Liver (tissue), 9 donors: ENCODE data around the gene HHIPL1. TPM values are rescaled to one million over a fixed set of nuclear protein-coding genes. Genes with fewer than 3 reads are reported as not detected.

ENCODE experiments used
- DNase-seq: peaks from one replicate; pipeline ENCODE4 v3.0.0-alpha.2; 2017; ENCODE audit warnings: low spot score
- H3K27ac ChIP-seq, 2 donors: one replicate each; pipeline ENCODE4 v1.7.0; 2013; ENCODE audit warnings: inconsistent platforms in 2 of 2, low read length in 2 of 2, control low read depth in 1 of 2, low read depth in 1 of 2, mild to moderate bottlenecking in 1 of 2
- H3K27me3 ChIP-seq, 4 donors: one replicate each; pipeline versions ENCODE4 v1.6.1 to v1.7.0; 2013; ENCODE audit warnings: low read length in 3 of 4, inconsistent platforms in 1 of 4, mild to moderate bottlenecking in 1 of 4, moderate library complexity in 1 of 4; ENCODE audit not compliant: control insufficient read depth in 4 of 4, insufficient read depth in 4 of 4
- H3K36me3 ChIP-seq, 4 donors: one replicate each; pipeline versions ENCODE4 v1.6.1 to v1.7.0; 2013; ENCODE audit warnings: low read length in 3 of 4, mild to moderate bottlenecking in 3 of 4, low read depth in 1 of 4, moderate library complexity in 1 of 4; ENCODE audit not compliant: control insufficient read depth in 4 of 4, insufficient read depth in 3 of 4
- H3K4me1 ChIP-seq, 4 donors: one replicate each; pipeline versions ENCODE4 v1.6.1 to v1.7.0; 2013; ENCODE audit warnings: low read length in 3 of 4, mild to moderate bottlenecking in 3 of 4, moderate library complexity in 1 of 4; ENCODE audit not compliant: control insufficient read depth in 4 of 4, insufficient read depth in 4 of 4
- H3K4me3 ChIP-seq, 3 donors: one replicate each; pipeline versions ENCODE4 v1.6.1 to v1.7.0; 2013; ENCODE audit warnings: low read length in 3 of 3, control low read depth in 1 of 3, low read depth in 1 of 3, mild to moderate bottlenecking in 1 of 3
- H3K9ac ChIP-seq, 2 donors: one replicate each; pipeline ENCODE4 v1.7.0; 2013; ENCODE audit warnings: low read length in 2 of 2, mild to moderate bottlenecking in 2 of 2, moderate library complexity in 2 of 2, control low read depth in 1 of 2, low read depth in 1 of 2
- H3K9me3 ChIP-seq, 4 donors: one replicate each; pipeline versions ENCODE4 v1.6.1 to v1.7.0; 2013; ENCODE audit warnings: low read length in 3 of 4; ENCODE audit not compliant: control insufficient read depth in 4 of 4
- ATF3 ChIP-seq: IDR thresholded peaks from 2 replicates; pipeline ENCODE4 v1.6.1; 2016; ENCODE audit warnings: antibody characterized with exemption
- CTCF ChIP-seq: fragments of 150-350 bp; IDR thresholded peaks from 2 replicates; pipeline ENCODE4 v1.5.1; 2017; ENCODE audit warnings: improper control_type of control experiment, low read depth, low read length; ENCODE audit not compliant: missing input control
- EGR1 ChIP-seq, 2 donors: IDR thresholded peaks; 2 replicates each; pipeline ENCODE4 v1.6.1; 2016 to 2018; ENCODE audit warnings: antibody characterized with exemption in 2 of 2, low read depth in 2 of 2
- FOXA1 ChIP-seq: IDR thresholded peaks from 2 replicates; pipeline ENCODE4 v1.6.1; 2016; ENCODE audit warnings: antibody characterized with exemption
- GABPA ChIP-seq, 2 donors: IDR thresholded peaks in 1 of 2; conservative IDR thresholded peaks in 1 of 2; 2 replicates each; pipeline ENCODE4 v1.6.1; 2016; ENCODE audit warnings: antibody characterized with exemption in 2 of 2, mild to moderate bottlenecking in 1 of 2, moderate library complexity in 1 of 2
- HNF4A ChIP-seq, 2 donors: conservative IDR thresholded peaks; 2 replicates each; pipeline ENCODE4 v1.6.1; 2016; ENCODE audit warnings: antibody characterized with exemption in 2 of 2, mild to moderate bottlenecking in 2 of 2
- JUND ChIP-seq, 2 donors: IDR thresholded peaks; 2 replicates each; pipeline ENCODE4 v1.6.1; 2016; ENCODE audit warnings: antibody characterized with exemption in 2 of 2
- SP1 ChIP-seq: IDR thresholded peaks from 2 replicates; pipeline ENCODE4 v1.6.1; 2018; ENCODE audit warnings: antibody characterized with exemption, mild to moderate bottlenecking
- WGBS: extraction: QIAGEN DNeasy Blood & Tissue Kit; methylation state at CpG from one replicate; pipeline ENCODE4 v1.1.7; 2013; 5-methylcytosine and 5-hydroxymethylcytosine counted together
- polyA plus RNA-seq, 2 donors: library from polyadenylated mRNA; stranded (reverse) in 1 of 2; unstranded in 1 of 2; fragments of 200-250 nt in 1 of 2; fragments of >200 nt in 1 of 2; fragmentation: Nextera tagmentation in 1 of 2; extraction: Ambion mirVana in 1 of 2; gene quantifications; one replicate each; pipeline versions ENCODE4 v1.2.1 to v1.2.3, GENCODE V29; 2013 to 2015
- total RNA-seq, 2 donors: library from RNA; depleted of rRNA; stranded (reverse); fragments of >200 nt; gene quantifications; one replicate each; pipeline ENCODE4 v1.2.3, GENCODE V29; 2014
- TF ChIP-seq, protein P1 (sequence below): IDR thresholded peaks from 2 replicates; pipeline ENCODE4 v1.6.1; 2016; ENCODE audit warnings: antibody characterized with exemption
- donor health status: healthy.
- donor health status: healthy.
- donor health status: healthy.
- donor health status: healthy.
- donor health status: healthy.

The HHIPL1 gene
- total and polyA plus RNA-seq, 4 donors, result 0.96 to 1.7 (median 1.0) TPM

DNA sequence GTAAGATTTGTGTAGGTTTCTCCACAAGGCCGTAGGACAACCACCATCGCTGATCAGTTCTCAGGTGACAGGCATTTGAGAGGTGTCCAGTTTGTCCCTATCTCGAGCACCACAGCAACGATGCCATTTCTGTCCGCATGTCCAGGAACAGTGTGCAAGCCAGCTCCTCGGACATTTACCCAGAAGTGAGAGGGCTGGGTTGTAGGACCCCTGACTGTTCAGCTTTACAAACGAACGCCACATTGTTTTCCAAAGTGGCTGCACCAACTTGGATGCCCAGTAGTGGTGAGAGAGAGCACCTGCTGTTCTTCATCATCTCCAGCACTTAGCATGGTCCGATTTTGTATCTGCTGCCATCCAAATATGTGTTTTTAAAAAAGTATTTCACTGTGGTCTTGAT is 77.8 kb downstream of the HHIPL1 start:
- WGBS, result 89% methylated on average over 9 of the region's 9 CpGs
- Histone ChIP-seq H3K4me1 (no peaks in the 10 kb centered on the region), H3K9ac (no peak overlapping the region), H3K36me3 (no peaks in the 10 kb centered on the region), H3K9me3 (no peaks in the 10 kb centered on the region), H3K27ac (no peak overlapping the region), H3K27me3 (no peaks in the 10 kb centered on the region), H3K4me3 (no peak overlapping the region)
- TF ChIP-seq JUND (IDR thresholded peaks at IDR 0.05) (no peak), SP1 (no peak), HNF4A (conservative IDR thresholded peaks at IDR 0.05) (no peak)
- TF ChIP-seq, protein P1, sequence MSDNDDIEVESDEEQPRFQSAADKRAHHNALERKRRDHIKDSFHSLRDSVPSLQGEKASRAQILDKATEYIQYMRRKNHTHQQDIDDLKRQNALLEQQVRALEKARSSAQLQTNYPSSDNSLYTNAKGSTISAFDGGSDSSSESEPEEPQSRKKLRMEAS, result no peak
- no peak for DNase-seq

DNA sequence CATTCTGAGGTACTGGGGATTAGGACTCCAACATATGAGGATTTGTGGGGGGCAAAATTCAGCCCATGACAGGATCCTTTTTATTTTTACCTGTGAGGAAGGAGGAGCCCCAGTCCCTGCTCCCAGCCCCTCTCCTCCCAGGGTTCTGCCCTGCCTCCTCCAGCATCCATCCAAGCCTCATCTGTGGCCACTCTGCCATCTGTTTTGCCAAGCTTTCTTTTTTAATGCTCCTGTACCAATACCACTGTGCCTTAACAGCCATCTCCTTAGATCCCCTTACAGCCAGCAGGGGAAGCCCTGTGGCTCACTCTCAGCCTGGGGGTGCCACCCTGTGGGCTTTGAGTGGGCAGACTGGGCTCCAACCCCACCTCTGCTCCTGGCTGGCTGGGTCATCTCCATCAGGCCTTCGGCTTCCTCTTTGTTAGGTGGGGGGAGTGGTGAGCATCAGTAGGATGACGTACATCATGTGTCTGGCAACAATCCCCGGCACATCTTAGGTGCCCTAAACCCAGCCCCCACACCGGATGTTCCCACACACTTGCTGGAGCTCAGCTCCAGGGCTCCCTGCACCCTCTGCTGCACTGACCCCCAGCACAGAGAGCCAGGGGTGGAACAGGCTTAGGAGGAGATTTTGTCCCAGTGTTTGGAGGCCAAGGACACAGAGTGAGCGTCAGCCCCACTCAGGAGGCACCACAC is 79.4 kb downstream of the HHIPL1 start:
- Histone ChIP-seq H3K27ac (no peak overlapping the region), H3K9me3 (no peaks in the 10 kb centered on the region), H3K4me3 (no peak overlapping the region), H3K27me3 (no peaks in the 10 kb centered on the region), H3K4me1 (no peaks in the 10 kb centered on the region), H3K9ac (no peak overlapping the region), H3K36me3 (no peaks in the 10 kb centered on the region)
- DNase-seq, result peak; percentile 28
- TF ChIP-seq SP1 (no peak), GABPA (IDR thresholded peaks at IDR 0.05 in 1 of 2, conservative IDR thresholded peaks at IDR 0.05 in 1 of 2) (no peak), ATF3 (no peak)
- WGBS, result 79% methylated on average over 5 of the region's 5 CpGs

- peak; percentile 31 for DNase-seq
- no peaks in the 10 kb centered on the region for H3K9me3 ChIP-seq
- H3K4me1 ChIP-seq, result peaks cover 0 to 5% (median 2%) of the 10 kb centered on the region in 4 donors
- no peak overlapping the region for H3K27ac ChIP-seq
- TF ChIP-seq CTCF (no peak), FOXA1 (no peak), HNF4A (conservative IDR thresholded peaks at IDR 0.05) (no peak), ATF3 (no peak), GABPA (IDR thresholded peaks at IDR 0.05 in 1 of 2, conservative IDR thresholded peaks at IDR 0.05 in 1 of 2) (no peak), EGR1 (IDR thresholded peaks at IDR 0.05; ENCODE audit: low read depth in 2 of 2) (no peak)
- H3K36me3 ChIP-seq, result no peaks in the 10 kb centered on the region
- H3K4me3 ChIP-seq, result no peak overlapping the region
- no peak overlapping the region for H3K9ac ChIP-seq
- no peaks in the 10 kb centered on the region for H3K27me3 ChIP-seq
- 96% methylated on average over 15 of the region's 15 CpGs for WGBS
These were observed 80.2 kb downstream of the HHIPL1 start for GRCh38 chr14:99724939-99725773.
